ENCODE measurements around the gene PLEKHG4B.

The PLEKHG4B gene

DNA sequence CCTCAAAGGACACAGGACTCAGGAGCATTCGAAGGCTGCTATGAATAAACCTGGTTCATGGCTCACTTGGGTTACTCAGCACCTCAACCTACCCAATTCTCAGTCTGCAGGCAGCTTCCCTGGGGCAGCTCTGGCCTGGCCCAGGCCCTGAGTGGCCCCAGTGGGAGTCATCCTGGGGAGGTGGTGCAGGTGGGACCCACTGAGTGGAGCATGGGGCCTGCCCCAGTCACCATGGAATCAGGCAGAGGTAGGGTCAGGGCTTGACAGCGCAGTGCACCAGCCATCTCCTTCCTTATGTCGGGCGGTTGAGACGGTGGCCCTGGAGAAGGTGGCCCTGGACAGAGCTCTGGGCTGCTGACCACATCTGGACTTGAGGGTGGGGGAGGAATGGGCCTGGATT, 19.2 kb downstream of the PLEKHG4B start:
- Histone ChIP-seq H3K9ac (ENCODE audit: low read depth in 1 of 2, low read length in 2 of 2) (no peak overlapping the region), H3K9me3 (ENCODE audit: control insufficient read depth in 1 of 2, low read length in 2 of 2) (no peaks in the 10 kb centered on the region), H3K4me3 (ENCODE audit: low read depth in 1 of 2, low read length in 2 of 2) (no peak overlapping the region), H3K4me1 (ENCODE audit: control insufficient read depth in 1 of 2, insufficient read depth in 2 of 2, low read length in 2 of 2) (peaks cover 0 to 4% of the 10 kb centered on the region in 2 donors), H3K27me3 (ENCODE audit: control insufficient read depth in 1 of 2, insufficient read depth in 2 of 2, low read length in 2 of 2) (no peaks in the 10 kb centered on the region), H3K36me3 (ENCODE audit: control insufficient read depth in 1 of 2, insufficient read depth in 2 of 2, low read length in 2 of 2) (no peaks in the 10 kb centered on the region), H3K27ac (ENCODE audit: low read depth, low read length) (no peak overlapping the region)

DNA sequence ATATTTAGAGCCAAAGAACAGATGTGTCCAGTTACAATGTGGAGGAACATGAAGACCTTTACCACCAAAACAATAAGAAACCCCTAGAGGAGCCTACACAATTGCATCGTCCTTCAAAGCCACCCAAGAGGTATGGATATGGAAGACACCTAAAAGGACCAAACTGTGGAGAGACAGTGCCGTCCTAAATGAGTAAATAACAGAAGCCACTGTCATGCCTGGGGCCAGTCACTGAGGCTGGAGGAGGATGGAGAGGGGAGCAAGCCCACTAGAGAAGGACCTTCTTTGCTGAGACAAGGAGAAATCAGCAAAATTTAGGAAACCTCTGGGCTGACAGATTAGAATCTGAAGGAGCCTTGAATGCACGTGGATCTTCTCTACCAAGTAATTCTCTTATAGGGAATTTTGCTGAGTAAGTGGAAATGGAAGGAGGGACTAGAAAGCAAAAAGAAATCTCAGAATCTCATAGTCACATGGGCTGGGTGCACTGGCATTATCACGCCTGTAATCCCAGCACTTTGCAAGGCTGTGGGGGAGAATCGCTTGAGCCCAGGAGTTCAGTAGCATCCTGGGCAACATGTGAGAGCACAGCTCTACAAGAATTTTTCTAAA, 27.6 kb downstream of the PLEKHG4B start:
- Histone ChIP-seq H3K9ac (ENCODE audit: low read depth in 1 of 2, low read length in 2 of 2) (no peak overlapping the region), H3K4me3 (ENCODE audit: low read depth in 1 of 2, low read length in 2 of 2) (no peak overlapping the region), H3K27ac (ENCODE audit: low read depth, low read length) (no peak overlapping the region), H3K4me1 (ENCODE audit: control insufficient read depth in 1 of 2, insufficient read depth in 2 of 2, low read length in 2 of 2) (no peaks in the 10 kb centered on the region), H3K27me3 (ENCODE audit: control insufficient read depth in 1 of 2, insufficient read depth in 2 of 2, low read length in 2 of 2) (no peaks in the 10 kb centered on the region), H3K9me3 (ENCODE audit: control insufficient read depth in 1 of 2, low read length in 2 of 2) (peaks cover 6% of the 10 kb centered on the region in 2 donors), H3K36me3 (ENCODE audit: control insufficient read depth in 1 of 2, insufficient read depth in 2 of 2, low read length in 2 of 2) (no peaks in the 10 kb centered on the region)

DNA sequence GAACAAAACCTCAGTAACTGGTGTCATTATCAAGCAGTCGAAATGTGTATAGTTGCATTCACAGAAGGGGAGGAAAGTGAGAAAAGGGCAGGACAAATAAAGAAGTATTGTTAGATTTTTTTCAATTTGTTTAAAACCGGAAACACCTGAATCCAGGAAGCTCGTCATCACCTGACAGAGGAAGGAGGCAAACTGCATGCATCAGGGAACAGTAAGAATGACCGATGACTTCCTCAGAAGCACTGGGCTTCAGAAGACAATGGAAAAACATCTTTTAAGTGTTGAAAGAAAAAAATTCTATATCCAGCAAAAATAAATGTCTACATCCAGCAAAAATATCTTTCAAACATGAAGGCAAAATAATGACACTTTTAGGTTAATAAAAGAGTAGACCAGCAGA, 29.5 kb downstream of the PLEKHG4B start:
- no peaks in the 10 kb centered on the region for H3K36me3 ChIP-seq (ENCODE audit: control insufficient read depth in 1 of 2, insufficient read depth in 2 of 2, low read length in 2 of 2)
- no peak overlapping the region for H3K9ac ChIP-seq (ENCODE audit: low read depth in 1 of 2, low read length in 2 of 2)
- H3K9me3 ChIP-seq (ENCODE audit: control insufficient read depth in 1 of 2, low read length in 2 of 2): peaks cover 6% of the 10 kb centered on the region in 2 donors
- H3K27me3 ChIP-seq (ENCODE audit: control insufficient read depth in 1 of 2, insufficient read depth in 2 of 2, low read length in 2 of 2): no peaks in the 10 kb centered on the region
- no peaks in the 10 kb centered on the region for H3K4me1 ChIP-seq (ENCODE audit: control insufficient read depth in 1 of 2, insufficient read depth in 2 of 2, low read length in 2 of 2)
- H3K27ac ChIP-seq (ENCODE audit: low read depth, low read length): no peak overlapping the region
- H3K4me3 ChIP-seq (ENCODE audit: low read depth in 1 of 2, low read length in 2 of 2): no peak overlapping the region

DNA sequence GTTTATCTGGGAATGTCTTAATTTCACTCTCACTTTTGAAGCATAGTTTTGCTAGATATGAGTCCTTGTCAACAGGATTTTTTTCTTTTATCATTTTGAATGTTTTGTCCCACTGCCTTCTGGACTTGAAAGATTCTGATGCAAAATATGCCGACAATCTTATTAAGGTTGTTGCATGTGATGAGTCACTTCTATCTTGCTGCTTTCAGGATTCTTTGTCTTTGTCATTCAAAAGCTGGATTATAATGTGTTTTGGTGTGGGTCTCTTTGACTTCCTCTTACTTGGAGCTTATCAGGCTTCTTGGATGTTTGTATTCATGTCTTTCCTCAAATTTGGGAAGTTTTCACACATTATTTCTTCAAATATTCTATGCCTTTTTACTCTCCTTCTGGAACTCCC, 33.8 kb downstream of the PLEKHG4B start:
- no peak overlapping the region for H3K4me3 ChIP-seq (ENCODE audit: low read depth in 1 of 2, low read length in 2 of 2)
- no peaks in the 10 kb centered on the region for H3K4me1 ChIP-seq (ENCODE audit: control insufficient read depth in 1 of 2, insufficient read depth in 2 of 2, low read length in 2 of 2)
- peaks cover 6% of the 10 kb centered on the region in 2 donors for H3K9me3 ChIP-seq (ENCODE audit: control insufficient read depth in 1 of 2, low read length in 2 of 2)
- no peaks in the 10 kb centered on the region for H3K36me3 ChIP-seq (ENCODE audit: control insufficient read depth in 1 of 2, insufficient read depth in 2 of 2, low read length in 2 of 2)
- no peak overlapping the region for H3K27ac ChIP-seq (ENCODE audit: low read depth, low read length)
- H3K27me3 ChIP-seq (ENCODE audit: control insufficient read depth in 1 of 2, insufficient read depth in 2 of 2, low read length in 2 of 2): no peaks in the 10 kb centered on the region
- no peak overlapping the region for H3K9ac ChIP-seq (ENCODE audit: low read depth in 1 of 2, low read length in 2 of 2)

DNA sequence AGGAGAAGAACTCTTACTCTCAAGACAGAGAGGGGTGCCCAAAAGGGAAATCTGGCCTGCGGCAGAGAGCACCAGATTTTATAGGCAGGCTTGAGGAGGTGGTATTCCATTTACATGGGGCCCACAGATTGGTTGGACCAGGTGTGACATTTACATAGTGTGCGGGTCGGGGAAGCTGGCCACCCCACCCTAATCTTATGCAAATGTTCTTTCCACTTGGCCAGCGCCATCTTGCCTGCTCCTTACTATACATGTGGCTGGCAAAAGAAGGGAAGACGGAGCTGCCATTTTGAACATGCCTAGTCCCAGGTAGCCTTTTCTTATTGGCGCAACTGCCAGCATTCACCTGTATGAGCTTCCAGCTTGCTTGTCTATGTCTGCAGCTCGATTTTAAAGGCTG, 34.8 kb downstream of the PLEKHG4B start:
- Histone ChIP-seq H3K9me3 (ENCODE audit: control insufficient read depth in 1 of 2, low read length in 2 of 2) (no peaks in the 10 kb centered on the region), H3K4me1 (ENCODE audit: control insufficient read depth in 1 of 2, insufficient read depth in 2 of 2, low read length in 2 of 2) (no peaks in the 10 kb centered on the region), H3K36me3 (ENCODE audit: control insufficient read depth in 1 of 2, insufficient read depth in 2 of 2, low read length in 2 of 2) (no peaks in the 10 kb centered on the region), H3K27ac (ENCODE audit: low read depth, low read length) (no peak overlapping the region), H3K27me3 (ENCODE audit: control insufficient read depth in 1 of 2, insufficient read depth in 2 of 2, low read length in 2 of 2) (no peaks in the 10 kb centered on the region), H3K4me3 (ENCODE audit: low read depth in 1 of 2, low read length in 2 of 2) (no peak overlapping the region), H3K9ac (ENCODE audit: low read depth in 1 of 2, low read length in 2 of 2) (no peak overlapping the region)

DNA sequence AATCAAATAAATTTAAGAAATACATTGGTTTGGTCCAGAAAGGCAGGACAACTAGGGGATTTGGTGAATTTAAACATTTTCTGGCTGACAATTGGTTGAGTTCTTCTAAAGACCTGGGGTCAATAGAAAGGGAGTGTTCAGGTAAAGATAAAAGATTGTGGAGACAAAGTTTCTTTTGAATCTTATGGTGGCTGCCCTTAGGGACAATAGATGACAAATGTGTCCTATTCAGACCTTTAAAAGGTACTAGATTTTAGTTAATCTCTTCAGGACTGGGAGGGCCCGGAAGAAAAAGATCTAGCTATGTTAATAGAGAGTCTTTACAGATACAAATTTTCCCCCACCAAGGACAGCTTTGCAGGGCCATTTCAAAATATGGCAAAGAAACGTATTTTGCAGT, 35.9 kb downstream of the PLEKHG4B start:
- Histone ChIP-seq H3K9ac (ENCODE audit: low read depth in 1 of 2, low read length in 2 of 2) (no peak overlapping the region), H3K27me3 (ENCODE audit: control insufficient read depth in 1 of 2, insufficient read depth in 2 of 2, low read length in 2 of 2) (no peaks in the 10 kb centered on the region), H3K4me1 (ENCODE audit: control insufficient read depth in 1 of 2, insufficient read depth in 2 of 2, low read length in 2 of 2) (no peaks in the 10 kb centered on the region), H3K36me3 (ENCODE audit: control insufficient read depth in 1 of 2, insufficient read depth in 2 of 2, low read length in 2 of 2) (no peaks in the 10 kb centered on the region), H3K4me3 (ENCODE audit: low read depth in 1 of 2, low read length in 2 of 2) (no peak overlapping the region), H3K9me3 (ENCODE audit: control insufficient read depth in 1 of 2, low read length in 2 of 2) (no peaks in the 10 kb centered on the region), H3K27ac (ENCODE audit: low read depth, low read length) (no peak overlapping the region)

DNA sequence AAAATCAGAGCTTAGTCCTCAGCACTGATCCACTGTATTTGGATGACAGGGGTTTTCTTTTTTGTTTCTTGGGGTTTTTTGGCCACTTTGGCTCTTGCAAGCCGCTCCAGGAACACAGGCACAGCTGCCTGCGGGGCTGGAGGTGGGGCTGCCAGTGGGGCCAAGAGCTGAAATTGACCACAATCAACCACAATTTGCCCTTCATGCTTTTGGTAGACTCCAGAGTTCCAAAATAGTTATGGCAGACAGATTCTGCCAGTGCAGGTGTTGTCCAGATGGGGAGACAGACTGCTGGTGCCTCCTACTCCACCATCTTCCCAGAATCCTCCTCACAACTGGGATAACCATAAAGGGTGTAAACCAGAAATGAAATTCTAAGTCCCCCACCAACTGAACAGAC, 36.5 kb downstream of the PLEKHG4B start:
- no peak overlapping the region for H3K4me3 ChIP-seq (ENCODE audit: low read depth in 1 of 2, low read length in 2 of 2)
- H3K9ac ChIP-seq (ENCODE audit: low read depth in 1 of 2, low read length in 2 of 2): no peak overlapping the region
- no peaks in the 10 kb centered on the region for H3K4me1 ChIP-seq (ENCODE audit: control insufficient read depth in 1 of 2, insufficient read depth in 2 of 2, low read length in 2 of 2)
- no peaks in the 10 kb centered on the region for H3K27me3 ChIP-seq (ENCODE audit: control insufficient read depth in 1 of 2, insufficient read depth in 2 of 2, low read length in 2 of 2)
- H3K36me3 ChIP-seq (ENCODE audit: control insufficient read depth in 1 of 2, insufficient read depth in 2 of 2, low read length in 2 of 2): no peaks in the 10 kb centered on the region
- no peak overlapping the region for H3K27ac ChIP-seq (ENCODE audit: low read depth, low read length)
- no peaks in the 10 kb centered on the region for H3K9me3 ChIP-seq (ENCODE audit: control insufficient read depth in 1 of 2, low read length in 2 of 2)

DNA sequence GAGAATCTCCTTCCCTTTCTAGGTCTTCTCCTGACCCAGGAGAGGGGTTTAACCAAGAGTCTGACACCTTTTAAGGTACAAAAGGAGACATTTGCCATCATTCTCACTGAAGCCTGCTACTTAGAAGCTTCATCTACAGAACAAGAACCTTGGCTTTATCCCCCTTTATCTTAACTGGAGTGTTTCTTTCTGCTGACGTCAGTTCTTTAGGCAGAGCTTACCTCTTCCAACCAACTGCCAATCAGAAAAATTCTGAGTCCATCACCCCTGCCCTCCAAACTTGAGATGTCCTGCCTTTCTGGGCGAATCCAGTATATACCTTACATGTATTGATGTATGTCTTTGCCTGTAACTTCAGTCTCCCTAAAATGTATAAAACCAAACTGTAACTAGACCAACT, 37.2 kb downstream of the PLEKHG4B start:
- no peaks in the 10 kb centered on the region for H3K27me3 ChIP-seq (ENCODE audit: control insufficient read depth in 1 of 2, insufficient read depth in 2 of 2, low read length in 2 of 2)
- H3K9me3 ChIP-seq (ENCODE audit: control insufficient read depth in 1 of 2, low read length in 2 of 2): no peaks in the 10 kb centered on the region
- H3K9ac ChIP-seq (ENCODE audit: low read depth in 1 of 2, low read length in 2 of 2): no peak overlapping the region
- H3K4me3 ChIP-seq (ENCODE audit: low read depth in 1 of 2, low read length in 2 of 2): no peak overlapping the region
- H3K4me1 ChIP-seq (ENCODE audit: control insufficient read depth in 1 of 2, insufficient read depth in 2 of 2, low read length in 2 of 2): no peaks in the 10 kb centered on the region
- no peak overlapping the region for H3K27ac ChIP-seq (ENCODE audit: low read depth, low read length)
- H3K36me3 ChIP-seq (ENCODE audit: control insufficient read depth in 1 of 2, insufficient read depth in 2 of 2, low read length in 2 of 2): no peaks in the 10 kb centered on the region

DNA sequence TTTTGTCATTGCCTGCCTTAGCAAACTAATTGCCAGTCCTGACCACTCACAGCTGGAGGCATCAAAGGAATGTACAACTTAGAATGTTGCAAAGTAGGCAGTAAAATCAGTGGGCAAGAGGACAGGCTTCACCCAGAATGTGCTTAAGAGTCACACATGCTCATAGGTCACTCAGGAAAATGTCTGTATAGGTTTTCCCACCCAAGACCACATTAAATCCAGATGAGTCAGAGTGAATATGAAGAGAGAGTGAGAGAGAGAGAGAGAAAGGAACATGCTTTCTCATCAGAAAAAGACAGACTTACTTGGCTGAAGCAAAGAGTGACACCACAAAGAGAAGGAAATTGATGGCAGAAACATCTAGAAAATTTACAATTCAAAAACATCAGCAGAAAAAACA, 37.9 kb downstream of the PLEKHG4B start:
- Histone ChIP-seq H3K36me3 (ENCODE audit: control insufficient read depth in 1 of 2, insufficient read depth in 2 of 2, low read length in 2 of 2) (no peaks in the 10 kb centered on the region), H3K9ac (ENCODE audit: low read depth in 1 of 2, low read length in 2 of 2) (no peak overlapping the region), H3K4me3 (ENCODE audit: low read depth in 1 of 2, low read length in 2 of 2) (no peak overlapping the region), H3K4me1 (ENCODE audit: control insufficient read depth in 1 of 2, insufficient read depth in 2 of 2, low read length in 2 of 2) (no peaks in the 10 kb centered on the region), H3K27me3 (ENCODE audit: control insufficient read depth in 1 of 2, insufficient read depth in 2 of 2, low read length in 2 of 2) (no peaks in the 10 kb centered on the region), H3K27ac (ENCODE audit: low read depth, low read length) (no peak overlapping the region), H3K9me3 (ENCODE audit: control insufficient read depth in 1 of 2, low read length in 2 of 2) (no peaks in the 10 kb centered on the region)

DNA sequence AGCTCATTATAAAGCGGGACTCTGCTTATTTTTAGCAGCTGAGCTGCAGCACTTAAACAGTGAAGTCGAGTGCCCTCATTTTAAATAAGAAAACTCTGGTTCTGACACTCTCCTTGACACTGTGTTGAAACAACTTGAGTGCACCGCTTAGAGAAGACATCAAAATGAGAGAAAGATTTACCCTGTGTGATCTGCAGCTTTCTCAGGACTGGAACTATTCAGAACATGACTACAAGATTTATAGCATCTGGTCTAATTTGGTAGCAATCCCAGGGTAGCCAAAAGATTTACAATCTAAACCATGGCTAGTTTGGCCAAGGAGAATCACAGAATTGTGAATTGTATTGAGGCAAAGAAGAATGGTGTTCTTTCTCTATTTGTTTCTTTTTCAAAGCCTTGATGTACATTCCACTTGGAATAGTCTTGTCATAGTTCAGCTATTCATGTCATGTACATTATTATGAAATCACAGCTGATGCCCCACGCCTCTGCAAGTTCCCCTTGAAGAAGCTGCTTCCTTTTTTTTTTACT, 38.7 kb downstream of the PLEKHG4B start:
- H3K4me1 ChIP-seq (ENCODE audit: control insufficient read depth in 1 of 2, insufficient read depth in 2 of 2, low read length in 2 of 2): no peaks in the 10 kb centered on the region
- H3K27ac ChIP-seq (ENCODE audit: low read depth, low read length): no peak overlapping the region
- no peaks in the 10 kb centered on the region for H3K27me3 ChIP-seq (ENCODE audit: control insufficient read depth in 1 of 2, insufficient read depth in 2 of 2, low read length in 2 of 2)
- H3K9ac ChIP-seq (ENCODE audit: low read depth in 1 of 2, low read length in 2 of 2): no peak overlapping the region
- H3K4me3 ChIP-seq (ENCODE audit: low read depth in 1 of 2, low read length in 2 of 2): no peak overlapping the region
- H3K9me3 ChIP-seq (ENCODE audit: control insufficient read depth in 1 of 2, low read length in 2 of 2): no peaks in the 10 kb centered on the region
- H3K36me3 ChIP-seq (ENCODE audit: control insufficient read depth in 1 of 2, insufficient read depth in 2 of 2, low read length in 2 of 2): no peaks in the 10 kb centered on the region

DNA sequence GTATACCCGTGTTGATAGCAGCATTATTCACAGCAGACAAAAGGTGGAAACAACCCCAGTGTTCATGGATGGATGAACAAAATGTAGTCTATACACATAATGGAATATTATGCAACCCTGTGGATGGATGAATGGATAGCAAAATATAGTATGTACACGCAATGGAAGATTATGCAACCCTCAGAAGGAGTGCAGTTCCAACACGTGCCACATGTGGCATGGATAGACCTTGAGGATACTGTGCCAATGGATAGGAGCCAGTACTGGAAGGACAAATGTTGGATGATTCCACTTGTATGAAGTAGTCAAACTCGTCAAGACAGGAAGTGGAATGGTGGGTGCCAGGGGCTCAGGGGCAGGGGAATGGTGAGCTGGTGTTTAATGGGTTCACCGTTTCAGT, 44.9 kb downstream of the PLEKHG4B start:
- no peak overlapping the region for H3K9ac ChIP-seq (ENCODE audit: low read depth in 1 of 2, low read length in 2 of 2)
- no peak overlapping the region for H3K27ac ChIP-seq (ENCODE audit: low read depth, low read length)
- H3K9me3 ChIP-seq (ENCODE audit: control insufficient read depth in 1 of 2, low read length in 2 of 2): no peaks in the 10 kb centered on the region
- no peaks in the 10 kb centered on the region for H3K27me3 ChIP-seq (ENCODE audit: control insufficient read depth in 1 of 2, insufficient read depth in 2 of 2, low read length in 2 of 2)
- H3K4me1 ChIP-seq (ENCODE audit: control insufficient read depth in 1 of 2, insufficient read depth in 2 of 2, low read length in 2 of 2): no peaks in the 10 kb centered on the region
- H3K36me3 ChIP-seq (ENCODE audit: control insufficient read depth in 1 of 2, insufficient read depth in 2 of 2, low read length in 2 of 2): no peaks in the 10 kb centered on the region
- no peak overlapping the region for H3K4me3 ChIP-seq (ENCODE audit: low read depth in 1 of 2, low read length in 2 of 2)
